GM18520 (cell line): ENCODE measurements around the gene CDC42SE2.
"Not testable (repeated sequence)": the region's sequence is repeated elsewhere in the genome, so short reads cannot be mapped to it uniquely, and the experiment has no call there.

ENCODE experiments used
- ATAC-seq: cut with Tn5 transposase; IDR thresholded peaks from one replicate; pipeline ENCODE4 v1.9.1; 2021; ENCODE audit not compliant: unreplicated experiment

CDC42SE2 gene

GRCh38 chr5:131277875-131278740 lies 14.3 kb downstream of the CDC42SE2 start:
- no peak for ATAC-seq

GRCh38 chr5:131278741-131279124 lies 14.9 kb downstream of the CDC42SE2 start:
- not testable (repeated sequence) for ATAC-seq

GRCh38 chr5:131279204-131279603 lies 15.4 kb downstream of the CDC42SE2 start:
- ATAC-seq, result peak; percentile 33

- ATAC-seq, result no peak
Measured at GRCh38 chr5:131280417-131280816, 16.6 kb downstream of the CDC42SE2 start.

GRCh38 chr5:131281133-131281867 lies 17.4 kb downstream of the CDC42SE2 start:
- peak; percentile 42 for ATAC-seq

GRCh38 chr5:131281868-131282234 lies 18.0 kb downstream of the CDC42SE2 start:
- no peak for ATAC-seq

GRCh38 chr5:131282235-131282634 lies 18.4 kb downstream of the CDC42SE2 start:
- no peak for ATAC-seq

GRCh38 chr5:131285703-131286399 lies 22.0 kb downstream of the CDC42SE2 start:
- ATAC-seq, result no peak

GRCh38 chr5:131286400-131286715 lies 22.5 kb downstream of the CDC42SE2 start:
- ATAC-seq, result no peak

- no peak for ATAC-seq
Measured at GRCh38 chr5:131288328-131288727, 24.5 kb downstream of the CDC42SE2 start.

GRCh38 chr5:131289738-131290137 lies 25.9 kb downstream of the CDC42SE2 start:
- peak; percentile 39 for ATAC-seq

- ATAC-seq, result no peak
Measured at GRCh38 chr5:131296213-131296672, 32.4 kb downstream of the CDC42SE2 start.

GRCh38 chr5:131297886-131298285 lies 34.0 kb downstream of the CDC42SE2 start:
- ATAC-seq, result no peak

GRCh38 chr5:131299465-131299864 lies 35.6 kb downstream of the CDC42SE2 start:
- ATAC-seq, result no peak

- ATAC-seq, result no peak
Measured at GRCh38 chr5:131302506-131302905, 38.7 kb downstream of the CDC42SE2 start.

GRCh38 chr5:131303537-131303936 lies 39.7 kb downstream of the CDC42SE2 start:
- ATAC-seq, result no peak

GRCh38 chr5:131304414-131304813 lies 40.6 kb downstream of the CDC42SE2 start:
- no peak for ATAC-seq

- ATAC-seq, result no peak
Measured at GRCh38 chr5:131305138-131305689, 41.4 kb downstream of the CDC42SE2 start.

GRCh38 chr5:131305906-131306305 lies 42.1 kb downstream of the CDC42SE2 start:
- no peak for ATAC-seq

GRCh38 chr5:131312235-131312772 lies 48.5 kb downstream of the CDC42SE2 start:
- not testable (repeated sequence) for ATAC-seq

GRCh38 chr5:131316026-131316425 lies 52.2 kb downstream of the CDC42SE2 start:
- no peak for ATAC-seq
